KG1 (cell line): ENCODE results near the gene ADGRD2.

ENCODE experiments used
- DNase-seq: peaks from one replicate; lab custom pipeline; 2025; lab: John Stamatoyannopoulos, UW

ADGRD2 gene

DNA sequence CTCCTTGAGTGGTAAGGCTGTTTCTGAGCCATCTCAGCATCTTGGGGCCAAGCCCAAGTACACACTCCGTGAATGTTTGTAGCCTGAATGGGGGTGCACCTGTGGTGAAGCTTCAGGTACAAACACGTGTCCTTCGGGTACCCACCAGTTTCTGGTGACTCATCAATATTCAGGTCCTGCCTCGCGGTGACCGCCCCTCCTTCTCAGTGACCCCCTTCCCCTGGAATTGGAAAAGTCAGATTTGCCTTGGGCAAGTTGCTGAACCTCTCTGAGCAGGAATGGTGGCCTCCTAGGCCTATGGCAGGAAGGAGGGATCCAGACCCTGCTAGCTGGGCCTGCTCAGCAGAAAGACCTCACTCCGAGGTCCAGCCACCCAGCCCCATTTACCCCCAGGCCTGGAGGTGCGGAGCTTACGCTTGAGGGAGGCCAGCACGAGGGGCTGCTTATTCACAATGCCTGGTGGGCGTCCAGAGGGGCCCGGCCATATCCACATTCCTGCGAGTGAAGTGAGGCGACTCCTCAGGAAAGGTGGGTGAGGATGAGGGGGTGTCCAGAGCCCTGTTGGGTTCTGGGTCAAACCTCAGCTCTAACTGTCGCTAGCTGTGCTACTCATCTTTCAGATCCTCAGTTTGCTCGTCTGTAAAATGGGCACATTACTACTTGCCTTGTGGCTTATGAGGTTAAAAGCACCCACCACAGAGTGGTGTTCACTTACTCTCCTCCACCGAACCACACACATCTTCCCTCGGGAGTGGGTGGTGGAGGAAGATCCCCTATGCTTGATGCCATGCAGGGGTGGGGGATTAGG, 7.0 kb downstream of the ADGRD2 start:
- no peak for DNase-seq

DNA sequence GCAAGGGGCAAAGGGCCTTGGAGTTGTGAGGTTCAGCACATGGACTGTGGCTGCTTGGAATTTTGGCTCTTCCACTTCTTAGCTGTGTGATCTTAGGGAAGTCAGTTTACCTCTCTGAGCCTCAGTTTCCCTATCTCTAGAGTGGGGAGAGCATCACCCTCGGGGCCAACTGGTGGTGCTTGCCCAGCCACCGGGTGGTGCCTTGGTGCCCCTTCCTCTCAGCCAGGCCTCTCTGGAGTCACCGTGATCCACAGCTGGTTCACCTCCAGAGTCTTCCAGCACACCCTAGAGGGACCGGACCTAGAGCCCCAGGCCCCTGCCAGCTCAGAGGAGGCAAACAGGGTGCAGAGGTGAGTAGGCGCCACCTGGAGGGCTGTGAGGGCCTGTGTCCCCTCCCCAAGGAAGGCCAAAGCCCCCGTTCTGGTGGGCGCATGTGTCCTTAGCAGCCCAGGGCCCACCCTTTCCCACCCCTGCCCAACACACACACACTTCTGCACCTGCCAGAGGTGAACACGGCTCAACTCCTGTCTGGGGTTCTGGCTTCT, 7.7 kb downstream of the ADGRD2 start:
- DNase-seq, result no peak

DNA sequence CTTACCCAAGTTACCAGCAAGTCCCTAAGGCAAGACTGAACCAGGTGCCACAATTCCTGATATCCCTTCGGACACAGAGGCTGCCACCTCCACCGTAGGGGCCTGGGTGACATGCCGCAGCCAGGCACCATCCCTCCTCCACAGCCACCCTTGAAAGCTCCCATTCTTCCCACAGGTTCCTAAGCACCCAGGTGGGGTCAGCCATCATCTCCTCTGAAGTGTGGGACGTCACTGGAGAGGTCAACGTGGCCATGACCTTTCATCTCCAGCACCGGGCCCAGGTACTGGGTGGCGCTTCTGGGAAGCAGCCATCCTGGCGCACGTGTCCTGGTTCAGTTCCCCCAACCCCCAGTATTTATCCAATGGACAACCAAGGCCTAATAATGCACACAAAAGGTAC, 8.2 kb downstream of the ADGRD2 start:
- DNase-seq, result no peak

DNA sequence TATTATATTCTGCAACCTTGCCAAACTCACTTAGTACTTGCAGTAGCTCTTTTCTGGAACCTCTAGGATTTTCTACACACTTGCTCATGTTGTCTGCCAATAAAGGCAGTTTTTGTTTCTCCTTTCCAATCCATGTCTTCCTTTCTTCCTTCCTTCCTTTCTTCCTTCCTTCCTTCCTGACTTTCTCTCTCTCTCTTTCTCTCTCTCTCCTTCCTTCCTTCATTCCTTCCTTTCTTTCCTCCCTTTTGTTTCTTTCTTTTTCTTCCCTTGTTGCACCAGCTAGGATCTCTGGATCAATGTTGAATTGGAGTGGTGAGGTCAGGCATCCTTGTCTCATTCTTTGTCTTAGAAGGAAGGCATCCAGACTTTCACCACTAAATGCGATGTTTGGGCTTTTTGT, 12.5 kb downstream of the ADGRD2 start:
- DNase-seq, result no peak

DNA sequence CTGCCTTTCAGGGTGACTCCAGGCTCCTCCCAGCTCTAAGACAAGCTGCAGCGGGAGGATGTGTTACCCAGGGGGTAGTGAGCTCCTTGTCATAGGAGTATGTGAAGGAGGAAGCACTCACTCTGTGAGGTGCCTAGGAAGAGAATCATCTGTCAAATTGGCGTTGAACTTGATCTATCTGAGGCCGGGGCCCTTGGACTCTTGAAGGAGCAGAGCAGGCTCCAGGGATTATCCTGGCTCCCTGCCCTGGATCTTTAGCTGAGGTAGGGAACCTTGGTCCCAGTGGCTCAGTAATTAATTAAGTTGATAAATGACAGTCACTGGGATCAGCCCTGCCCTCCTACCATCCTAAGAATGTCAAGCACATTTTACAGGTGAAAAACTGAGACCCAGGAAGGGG, 15.5 kb downstream of the ADGRD2 start:
- no peak for DNase-seq

DNA sequence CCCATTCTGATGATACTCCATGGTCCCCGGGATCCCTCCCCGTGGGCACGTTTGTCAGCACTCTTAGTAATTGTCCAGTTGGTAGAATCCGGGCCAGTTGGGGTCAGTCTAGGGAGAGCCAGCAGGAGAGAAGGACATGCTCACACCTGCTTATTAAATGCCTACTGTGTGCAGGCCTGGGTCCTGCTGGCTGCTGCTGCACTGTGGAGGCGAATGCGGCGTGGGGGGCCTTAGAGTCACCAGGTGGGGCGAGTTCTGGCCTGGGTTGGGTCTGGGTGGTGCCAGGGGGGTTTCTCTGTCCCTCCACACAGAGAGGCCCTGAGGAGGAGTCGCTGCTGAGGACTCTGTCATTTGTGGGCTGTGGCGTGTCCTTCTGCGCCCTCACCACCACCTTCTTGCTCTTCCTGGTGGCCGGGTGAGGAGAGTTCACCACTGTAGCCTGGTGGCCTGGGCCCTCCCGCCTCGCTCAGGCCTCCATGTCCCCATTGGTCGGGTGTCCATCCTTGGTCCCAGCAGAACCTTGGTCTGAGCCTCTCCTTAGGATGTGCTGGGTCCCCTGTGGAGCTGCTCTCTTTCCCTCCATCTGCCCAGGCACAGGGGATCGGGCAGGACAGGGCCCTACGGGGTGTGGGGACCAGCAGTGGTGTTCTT, 17.3 kb downstream of the ADGRD2 start:
- DNase-seq, result no peak

DNA sequence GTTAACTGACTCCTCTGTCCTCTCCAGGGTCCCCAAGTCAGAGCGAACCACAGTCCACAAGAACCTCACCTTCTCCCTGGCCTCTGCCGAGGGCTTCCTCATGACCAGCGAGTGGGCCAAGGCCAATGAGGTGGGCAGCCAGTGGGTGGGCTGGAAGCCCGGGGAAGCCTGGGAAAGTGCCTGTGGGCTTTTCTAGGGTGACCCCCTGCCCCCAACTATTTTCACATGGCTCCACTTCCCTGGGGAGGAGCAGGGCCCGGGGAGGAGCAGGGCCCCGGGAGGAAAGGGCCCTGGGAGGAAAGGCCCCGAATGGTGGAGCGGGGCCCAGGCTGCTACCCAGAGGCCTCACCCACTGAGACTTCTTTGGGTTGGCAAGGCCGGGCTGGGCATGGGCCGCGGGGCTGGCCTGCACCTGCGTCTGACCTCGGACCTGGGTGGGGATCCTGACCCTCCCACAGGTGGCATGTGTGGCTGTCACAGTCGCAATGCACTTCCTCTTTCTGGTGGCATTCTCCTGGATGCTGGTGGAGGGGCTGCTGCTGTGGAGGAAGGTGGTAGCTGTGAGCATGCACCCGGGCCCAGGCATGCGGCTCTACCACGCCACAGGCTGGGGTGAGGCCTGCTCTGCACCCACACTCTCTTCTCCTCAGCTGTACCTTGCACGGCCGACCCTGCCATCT, 17.9 kb downstream of the ADGRD2 start:
- DNase-seq, result no peak

DNA sequence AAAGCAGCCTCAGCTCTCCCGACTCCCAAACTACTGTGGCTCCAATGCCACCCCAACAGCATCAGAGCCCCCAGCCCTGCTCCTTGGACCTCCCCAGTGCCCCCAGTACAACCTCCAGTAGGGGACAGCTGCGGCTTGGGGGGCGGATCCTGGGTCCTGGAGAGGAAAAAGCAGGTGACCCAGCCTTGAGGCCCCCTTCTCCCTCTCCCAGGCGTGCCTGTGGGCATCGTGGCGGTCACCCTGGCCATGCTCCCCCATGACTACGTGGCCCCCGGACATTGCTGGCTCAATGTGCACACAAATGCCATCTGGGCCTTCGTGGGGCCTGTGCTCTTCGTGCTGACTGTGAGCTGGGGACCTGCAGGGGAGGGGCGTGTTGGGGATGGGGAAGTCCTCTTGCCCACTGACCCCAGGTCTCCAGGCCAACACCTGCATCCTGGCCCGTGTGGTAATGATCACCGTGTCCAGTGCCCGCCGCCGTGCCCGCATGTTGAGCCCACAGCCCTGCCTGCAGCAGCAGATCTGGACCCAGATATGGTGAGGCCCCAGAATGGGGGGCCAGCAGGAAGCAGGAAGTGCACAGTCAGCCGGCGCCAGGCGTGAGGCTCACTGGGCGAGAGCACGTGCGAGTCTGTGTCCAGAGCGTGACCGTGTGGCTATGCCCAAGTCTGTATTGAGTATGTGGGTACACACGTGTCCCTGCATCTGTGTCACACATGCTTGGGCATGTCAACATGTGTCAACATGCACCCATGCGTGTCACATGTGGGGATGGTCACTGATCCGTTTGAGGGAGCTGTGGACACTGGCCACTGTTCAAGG, 19.0 kb downstream of the ADGRD2 start:
- DNase-seq, result no peak

DNA sequence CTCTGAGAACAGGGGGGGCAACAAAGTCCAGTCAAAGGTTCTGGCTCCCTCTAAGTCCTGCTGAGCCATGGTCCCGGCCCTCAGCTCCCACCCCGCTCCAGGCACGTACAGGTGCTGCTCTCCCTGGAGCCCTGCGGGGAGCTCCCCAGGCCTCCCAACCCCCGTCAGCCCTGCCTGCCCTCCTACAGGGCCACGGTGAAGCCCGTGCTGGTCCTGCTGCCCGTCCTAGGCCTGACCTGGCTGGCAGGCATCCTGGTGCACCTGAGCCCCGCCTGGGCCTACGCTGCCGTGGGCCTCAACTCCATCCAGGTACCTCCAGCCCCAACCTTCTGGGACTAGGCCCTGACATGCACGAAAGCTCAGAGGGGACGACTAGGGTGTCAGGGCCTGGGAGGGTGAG, 20.1 kb downstream of the ADGRD2 start:
- no peak for DNase-seq

DNA sequence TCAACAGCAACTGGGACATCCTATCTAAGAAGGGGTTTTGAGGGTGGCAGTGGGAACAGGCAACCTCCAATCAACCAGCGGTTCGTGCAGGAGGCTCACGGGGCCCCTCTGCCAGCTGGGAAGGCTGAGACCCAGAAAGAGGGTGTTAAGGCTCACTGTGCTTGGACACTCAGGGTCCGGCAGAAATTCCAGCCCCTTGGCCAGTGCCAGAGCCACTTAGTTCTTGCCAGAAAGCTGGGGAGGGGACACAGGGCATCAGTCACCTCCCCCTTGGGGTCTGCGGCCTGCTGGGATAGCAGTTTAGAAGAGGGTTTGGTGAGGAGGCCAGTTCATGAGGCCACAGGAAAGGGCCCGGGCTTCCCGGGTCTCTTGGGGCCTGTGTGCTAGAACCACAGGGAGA, 20.5 kb downstream of the ADGRD2 start:
- no peak for DNase-seq

DNA sequence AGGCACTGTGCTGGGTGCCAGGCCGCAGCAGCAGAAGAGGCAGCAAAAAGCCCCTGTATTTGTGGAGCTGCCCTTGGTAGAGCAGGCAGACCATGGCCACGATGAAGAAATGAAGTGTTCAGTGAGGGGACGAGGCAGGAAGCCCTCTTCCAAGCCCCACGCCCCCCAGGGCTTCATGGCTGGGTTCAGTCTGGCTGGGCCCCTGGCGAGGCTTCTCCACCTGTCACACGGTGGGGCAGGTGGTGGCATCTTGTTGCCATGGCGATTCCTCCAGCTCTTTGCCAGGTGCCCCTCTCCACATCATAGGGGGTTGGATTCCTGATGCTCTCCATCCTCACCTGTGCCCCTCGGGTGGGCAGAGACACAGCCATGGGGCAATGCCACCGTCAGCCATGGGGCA, 21.5 kb downstream of the ADGRD2 start:
- no peak for DNase-seq

DNA sequence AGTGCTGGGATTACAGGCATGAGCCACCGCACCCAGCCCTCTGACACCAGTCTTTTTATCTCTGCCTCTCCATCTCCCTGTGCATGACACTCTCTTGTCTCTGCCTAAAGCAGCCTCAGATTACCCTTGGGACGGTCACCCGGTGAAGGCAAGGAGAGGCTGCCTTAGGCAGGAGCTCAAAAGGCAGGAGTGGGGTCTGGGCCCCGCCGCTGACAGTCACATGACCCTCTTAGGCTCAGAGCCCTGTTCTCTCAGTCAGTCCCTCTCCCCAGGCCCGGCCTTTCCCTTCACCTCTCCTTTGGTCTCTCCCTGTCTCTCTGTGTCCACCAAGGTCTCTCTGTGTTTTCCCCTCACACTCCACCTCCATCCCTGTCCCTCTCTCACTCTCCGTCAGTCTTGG, 22.5 kb downstream of the ADGRD2 start:
- DNase-seq, result no peak

DNA sequence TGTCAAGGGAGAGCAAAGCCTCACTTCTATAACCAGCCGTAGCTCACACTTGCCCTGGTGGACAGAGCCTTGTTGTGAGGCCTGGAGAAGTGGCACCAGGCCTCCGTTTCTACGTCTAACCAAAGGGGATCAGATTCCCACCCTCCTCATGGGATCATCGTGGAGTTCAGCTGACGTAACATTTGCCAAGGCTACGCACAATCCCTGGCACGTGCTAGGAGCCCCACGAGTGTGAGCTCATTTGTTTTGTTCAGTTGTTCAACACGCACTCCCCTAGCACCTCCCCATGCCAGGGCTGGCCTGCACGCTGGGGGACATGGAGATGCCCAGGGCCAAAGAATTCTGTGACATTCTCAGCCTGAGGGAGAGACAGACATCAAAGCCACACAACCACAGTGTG, 23.1 kb downstream of the ADGRD2 start:
- DNase-seq, result no peak

DNA sequence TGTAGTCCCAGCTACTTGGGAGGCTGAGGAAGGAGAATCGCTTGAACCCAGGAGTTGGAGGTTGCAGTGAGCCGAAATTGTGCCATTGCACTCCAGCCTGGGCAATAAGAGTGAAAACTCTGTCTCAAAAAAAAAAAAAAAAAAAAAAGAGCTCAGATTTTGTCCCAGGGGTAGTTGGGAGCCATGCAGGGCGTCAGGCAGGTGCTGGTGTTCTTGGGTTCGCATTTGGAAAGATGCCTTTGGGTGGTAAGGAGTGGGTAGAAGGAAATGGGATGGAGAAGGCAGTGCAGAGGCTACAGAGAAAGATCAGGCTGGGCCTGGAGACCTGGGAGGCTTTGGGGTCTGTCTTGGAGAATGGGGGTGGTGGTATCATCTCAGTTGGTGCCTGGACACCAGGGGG, 23.9 kb downstream of the ADGRD2 start:
- no peak for DNase-seq

DNA sequence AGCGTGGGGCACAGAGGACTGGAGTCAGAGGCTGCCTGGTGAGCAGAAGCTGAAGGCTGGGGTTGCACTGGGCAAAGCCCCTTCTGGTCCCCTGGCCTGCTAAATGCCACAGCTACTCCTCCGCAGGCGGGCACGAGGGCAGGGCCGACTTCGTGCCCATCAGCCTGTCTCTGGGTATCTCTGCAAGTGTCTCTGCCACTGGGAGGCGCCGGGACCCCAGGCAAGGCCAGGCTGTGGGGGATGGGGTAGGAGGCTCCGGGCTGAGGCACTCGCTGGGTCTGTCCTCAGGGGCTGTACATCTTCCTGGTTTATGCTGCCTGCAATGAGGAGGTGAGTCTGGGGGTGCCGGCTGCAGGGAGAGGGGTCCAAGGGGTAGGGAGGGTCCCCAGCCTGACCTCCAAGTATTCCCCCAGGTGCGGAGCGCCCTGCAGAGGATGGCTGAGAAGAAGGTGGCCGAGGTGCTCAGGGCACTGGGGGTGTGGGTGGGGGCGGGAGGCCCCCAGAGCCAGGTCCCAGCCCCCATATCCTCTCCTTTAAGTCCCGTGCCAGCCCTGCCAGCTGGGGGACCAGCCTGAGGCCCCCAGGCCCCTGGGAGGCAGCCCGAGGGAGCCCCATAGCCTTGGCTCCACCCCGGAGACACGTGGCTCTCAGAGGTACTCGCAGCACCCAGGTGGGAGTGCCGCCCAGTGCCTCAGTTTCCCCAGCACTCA, 25.1 kb downstream of the ADGRD2 start:
- no peak for DNase-seq

DNA sequence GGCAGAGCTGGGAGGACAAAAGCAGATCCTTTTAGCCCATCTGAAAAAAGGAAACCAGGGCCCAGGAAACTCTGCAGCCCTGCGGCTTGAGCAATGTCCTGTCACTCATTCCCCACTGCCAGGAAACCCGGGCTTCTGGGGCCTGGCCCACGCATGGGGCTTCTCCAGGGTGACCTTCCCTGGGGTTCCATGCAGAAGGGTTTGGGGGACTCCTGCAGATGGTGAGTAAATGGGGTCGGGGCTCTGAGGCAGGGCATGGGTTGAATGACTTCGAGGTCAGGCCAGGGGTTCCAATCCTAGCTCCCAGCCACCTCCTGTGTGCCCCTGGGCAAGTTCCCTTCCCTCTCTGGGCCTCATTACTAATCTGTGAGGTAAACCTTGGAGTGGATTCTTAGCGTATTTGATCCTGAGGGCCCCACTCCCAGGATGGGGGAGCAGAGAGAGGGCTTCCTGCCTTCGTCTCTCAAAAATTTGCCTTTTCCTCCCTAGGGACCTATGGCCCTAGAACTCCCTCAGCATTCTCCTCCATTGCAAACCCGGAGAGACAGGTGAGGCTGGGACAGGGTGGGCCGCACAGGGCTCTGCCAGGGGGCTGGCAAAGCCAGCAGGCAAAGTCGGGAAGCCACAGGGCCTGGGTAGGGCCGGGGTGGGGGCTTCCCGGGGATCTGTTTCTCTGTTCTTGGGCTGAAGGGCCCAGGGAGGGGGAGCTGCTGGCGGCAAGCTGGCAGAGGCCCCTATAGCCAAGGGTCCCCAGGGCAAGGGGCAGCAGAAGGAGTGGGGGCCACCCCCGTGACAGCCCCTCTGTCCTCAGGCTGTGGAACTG, 25.8 kb downstream of the ADGRD2 start:
- no peak for DNase-seq

DNA sequence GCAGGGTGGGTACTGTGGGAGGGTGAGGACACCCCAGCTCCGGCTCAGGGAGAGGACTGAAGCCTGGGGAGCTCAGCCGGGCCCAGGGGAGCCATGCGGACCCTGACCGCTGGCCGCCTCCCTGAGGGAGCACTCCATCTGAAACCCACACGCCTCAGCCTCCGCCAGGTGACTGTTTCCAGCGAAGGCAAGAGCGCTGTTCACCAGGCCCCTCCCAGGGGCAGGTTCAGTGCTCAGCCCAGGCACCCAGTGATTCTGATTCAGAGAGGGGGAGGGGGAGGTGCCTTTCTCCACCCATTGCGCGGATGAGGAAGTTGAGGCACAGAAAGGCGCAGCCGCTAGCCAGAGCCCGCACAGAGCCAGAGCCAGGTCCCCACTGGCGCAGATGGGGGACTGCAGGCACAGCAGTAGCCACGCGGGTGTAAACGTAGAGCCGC, 27.0 kb downstream of the ADGRD2 start:
- no peak for DNase-seq

DNA sequence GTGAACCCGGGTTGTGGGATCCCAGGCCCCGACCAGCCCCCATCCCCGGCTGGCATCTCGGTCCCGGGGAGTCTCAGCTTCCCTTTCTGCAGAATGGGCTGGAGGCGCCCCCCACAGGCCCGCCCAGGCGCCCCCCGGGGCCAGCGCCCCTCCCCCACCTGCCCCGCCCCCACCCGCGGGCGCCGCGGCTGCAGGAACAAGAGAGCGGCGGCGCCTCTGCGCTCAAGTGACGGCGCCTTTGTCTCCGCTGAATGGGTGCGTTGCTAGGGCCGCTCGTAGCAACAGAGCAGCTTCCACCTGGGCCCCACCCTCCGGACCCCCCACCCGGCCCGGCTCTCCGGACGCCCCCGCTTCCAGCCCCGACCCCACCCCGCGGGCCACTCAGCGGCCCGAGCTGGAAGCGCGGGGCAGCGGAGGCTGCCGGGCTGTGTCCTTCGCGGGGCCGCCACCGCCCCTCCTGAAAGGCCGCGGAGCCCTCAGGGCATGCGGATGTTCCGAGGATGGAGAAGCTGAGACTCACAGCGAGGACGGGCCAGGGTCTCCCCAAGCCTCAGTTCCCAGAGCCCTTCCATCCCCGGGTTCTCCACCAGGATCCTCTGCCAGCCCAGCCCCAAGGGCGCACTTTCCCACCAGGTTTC, 27.5 kb downstream of the ADGRD2 start:
- DNase-seq, result no peak

DNA sequence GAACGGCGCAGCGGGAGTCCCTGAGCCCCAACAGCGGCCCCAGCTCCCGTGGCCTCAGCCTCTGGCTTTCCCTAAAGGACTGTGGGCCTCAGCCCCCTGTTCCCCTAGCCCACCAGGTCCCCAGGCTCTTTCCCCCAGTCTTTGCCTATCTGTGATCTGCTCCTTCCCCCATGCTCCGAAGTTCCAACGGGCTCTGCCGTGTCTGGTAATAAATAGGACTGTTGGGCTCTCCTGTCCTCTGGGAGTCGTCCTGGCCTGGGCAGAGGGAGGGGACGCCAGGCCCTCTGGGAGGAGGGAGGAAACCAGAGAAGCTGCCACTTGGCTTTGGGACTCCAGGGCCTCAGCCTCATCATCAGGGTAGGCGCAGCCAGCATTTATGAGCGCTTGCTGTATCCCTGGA, 28.1 kb downstream of the ADGRD2 start:
- DNase-seq, result no peak

DNA sequence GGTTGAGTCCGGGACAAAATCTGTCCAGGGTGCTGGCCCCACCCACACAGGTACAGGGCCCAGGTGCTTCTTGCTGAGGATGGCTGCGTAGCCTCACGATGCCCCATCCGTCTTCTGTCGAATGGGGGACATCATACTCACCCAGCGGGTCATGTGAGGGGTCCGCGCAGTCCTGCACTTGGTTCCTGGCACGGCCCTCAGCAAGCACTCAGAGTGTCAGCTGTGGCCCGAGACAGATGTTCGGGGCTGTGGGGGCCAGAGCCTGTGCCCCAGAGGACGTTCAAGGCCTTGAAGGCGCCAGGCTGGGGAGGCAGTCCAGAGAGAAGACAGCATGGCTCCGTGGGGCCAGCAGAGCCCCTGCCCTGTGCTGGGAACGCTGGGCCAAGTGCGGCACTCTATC, 29.1 kb downstream of the ADGRD2 start:
- DNase-seq, result no peak
